Embryonic facial prominence (tissue), 1 donor: ENCODE data around the gene RAB3IL1.

Source experiments
- DNase-seq: peaks from one replicate; pipeline ENCODE4 v3.0.0-alpha.2; 2016; ENCODE audit errors: extremely low spot score

The RAB3IL1 gene

GRCh38 chr11:61918938-61919704 lies 1.8 kb upstream of the RAB3IL1 start:
- DNase-seq, result no peak

GRCh38 chr11:61918251-61918937 lies 1.0 kb upstream of the RAB3IL1 start:
- no peak for DNase-seq

- no peak for DNase-seq
Measured at GRCh38 chr11:61916737-61917333, 531 bp downstream of the RAB3IL1 start.

- DNase-seq, result no peak
Measured at GRCh38 chr11:61914471-61915171, 2.7 kb downstream of the RAB3IL1 start.

- no peak for DNase-seq
Measured at GRCh38 chr11:61913699-61914395, 3.5 kb downstream of the RAB3IL1 start.

GRCh38 chr11:61912991-61913698 lies 4.2 kb downstream of the RAB3IL1 start:
- DNase-seq, result no peak

GRCh38 chr11:61912530-61912898 lies 4.9 kb downstream of the RAB3IL1 start:
- no peak for DNase-seq

GRCh38 chr11:61911701-61912529 lies 5.5 kb downstream of the RAB3IL1 start:
- no peak for DNase-seq

GRCh38 chr11:61911128-61911700 lies 6.2 kb downstream of the RAB3IL1 start:
- no peak for DNase-seq

GRCh38 chr11:61910187-61911127 lies 6.9 kb downstream of the RAB3IL1 start:
- no peak for DNase-seq

GRCh38 chr11:61908730-61909316 lies 8.5 kb downstream of the RAB3IL1 start:
- no peak for DNase-seq

- DNase-seq, result no peak
Measured at GRCh38 chr11:61907871-61908729, 9.3 kb downstream of the RAB3IL1 start.

GRCh38 chr11:61907282-61907681 lies 10.1 kb downstream of the RAB3IL1 start:
- no peak for DNase-seq

GRCh38 chr11:61906522-61906909 lies 10.8 kb downstream of the RAB3IL1 start:
- DNase-seq, result no peak

GRCh38 chr11:61905801-61906521 lies 11.4 kb downstream of the RAB3IL1 start:
- DNase-seq, result no peak

- no peak for DNase-seq
Measured at GRCh38 chr11:61905067-61905696, 12.2 kb downstream of the RAB3IL1 start.
